Activated CD8-positive, alpha-beta memory T cell treated with anti-CD3 and anti-CD28 coated beads for 24 hours (primary cell): Measurements from ENCODE around the gene PTPRE.

ENCODE experiments used
- DNase-seq: peaks from one replicate; pipeline ENCODE4 v3.0.0-alpha.2; 2020

The PTPRE gene

DNA sequence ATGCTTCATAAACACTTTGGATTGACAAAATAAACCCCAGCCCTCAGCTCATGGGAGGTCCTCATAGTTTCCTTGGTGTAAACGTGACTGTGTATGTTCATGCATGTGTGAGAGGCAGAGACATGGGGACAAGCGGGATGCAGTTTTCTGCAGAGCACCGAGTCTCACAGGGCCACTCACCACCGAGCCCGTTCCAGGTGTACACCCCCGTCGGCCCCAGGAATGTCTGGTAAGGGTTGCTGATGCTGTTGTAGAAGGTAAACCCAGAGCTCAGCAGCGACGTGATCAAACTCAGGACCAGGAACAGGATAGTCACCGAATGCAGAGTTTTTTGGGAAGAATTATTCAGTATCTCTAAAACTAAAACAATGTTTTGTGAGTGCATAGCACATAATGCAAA is 23.4 kb upstream of the PTPRE start:
- no peak for DNase-seq

- DNase-seq = no peak
Observed at GRCh38 chr10:127884501-127884900, 22.4 kb upstream of the PTPRE start.

GRCh38 chr10:127886371-127887051 is 20.4 kb upstream of the PTPRE start:
- no peak for DNase-seq

DNA sequence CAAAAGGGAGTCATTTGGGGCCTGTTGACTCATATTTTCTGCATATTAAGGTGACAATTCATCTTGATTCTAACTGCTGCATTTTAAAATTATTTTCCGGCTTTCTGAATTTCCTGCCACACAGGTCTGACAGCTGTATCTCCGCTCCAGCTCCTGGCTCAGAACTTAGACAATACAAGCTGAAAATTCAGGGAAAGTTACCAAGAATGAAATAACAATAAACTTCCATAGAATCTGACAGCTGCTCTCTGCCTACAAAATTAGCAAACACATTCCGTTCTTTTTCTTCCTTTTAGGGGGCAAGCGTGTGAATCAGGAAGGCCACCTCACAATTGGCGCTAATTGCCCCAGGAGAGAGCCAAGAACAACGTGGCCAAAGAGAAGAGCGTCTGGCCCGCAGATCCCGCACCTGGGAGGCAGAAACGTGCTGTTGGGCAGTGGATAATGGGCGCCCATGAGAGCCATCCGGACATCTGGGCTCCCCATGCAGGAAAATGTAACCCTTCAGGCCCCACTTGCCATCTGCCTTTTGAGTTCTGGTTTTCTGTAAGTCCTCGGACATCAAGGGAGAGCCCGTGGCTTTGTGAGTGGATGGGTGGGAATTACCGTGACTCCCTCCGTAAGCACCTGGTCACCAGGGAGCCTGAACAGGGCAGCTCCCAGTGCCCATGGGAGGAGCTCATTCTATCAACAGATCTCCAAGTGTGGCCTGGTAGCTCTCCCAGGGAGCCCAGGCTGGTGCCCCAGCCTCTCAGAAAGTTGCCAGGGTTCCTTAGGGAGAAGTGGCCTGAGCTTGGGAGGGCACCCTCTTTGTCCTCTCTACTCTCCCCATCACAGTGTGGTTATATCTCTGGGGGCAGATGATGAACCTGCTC is 19.1 kb upstream of the PTPRE start:
- no peak for DNase-seq

- DNase-seq = no peak
Observed at GRCh38 chr10:127888521-127889312, 18.2 kb upstream of the PTPRE start.

DNA sequence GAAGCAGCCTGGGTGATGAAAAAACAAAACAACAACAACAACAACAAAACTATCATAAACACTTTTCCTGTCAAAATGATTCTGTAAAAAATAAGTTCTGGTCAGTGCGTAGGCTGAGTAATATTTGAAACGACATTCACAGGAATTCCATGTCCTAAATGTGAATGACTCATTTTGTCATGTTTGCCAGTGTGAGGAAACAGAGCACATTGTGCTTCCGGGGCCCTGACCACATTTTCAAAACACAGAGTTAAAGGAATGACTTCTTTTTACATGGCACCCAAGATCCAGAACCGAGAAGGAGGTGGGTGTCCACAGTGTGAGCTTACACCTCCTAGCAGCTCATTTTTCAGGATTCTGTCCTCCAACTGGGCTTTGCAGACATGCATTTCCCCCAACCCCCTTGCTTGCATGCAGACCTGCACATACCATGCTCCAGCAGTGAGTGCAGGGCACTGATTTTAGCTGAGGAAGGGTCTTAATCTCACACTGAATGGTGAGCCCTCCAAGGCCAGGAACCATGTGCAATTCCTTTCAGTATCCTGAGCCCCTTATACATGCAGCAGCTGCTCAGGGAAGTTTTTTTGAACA is 17.2 kb upstream of the PTPRE start:
- DNase-seq = no peak

DNA sequence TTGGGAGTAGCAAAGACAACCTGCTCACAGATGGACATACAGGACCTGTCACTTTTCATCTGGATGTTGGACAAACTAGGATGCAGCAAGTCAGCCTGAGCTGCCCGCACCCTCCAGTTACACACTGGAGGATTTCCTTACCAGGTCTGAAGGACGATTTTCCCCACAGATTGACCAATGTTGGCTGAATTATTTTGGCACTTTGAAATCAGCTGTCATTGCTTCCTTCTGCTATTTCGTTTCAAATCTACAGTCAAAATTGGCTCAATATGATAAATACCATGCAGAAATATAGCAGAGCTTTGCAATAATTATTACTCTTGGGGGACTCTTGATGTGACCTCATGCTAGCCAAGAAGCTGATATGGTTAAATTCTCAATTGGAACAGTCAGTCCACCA is 16.7 kb upstream of the PTPRE start:
- DNase-seq = no peak

- no peak for DNase-seq
Observed at GRCh38 chr10:127890832-127891334, 16.0 kb upstream of the PTPRE start.

DNA sequence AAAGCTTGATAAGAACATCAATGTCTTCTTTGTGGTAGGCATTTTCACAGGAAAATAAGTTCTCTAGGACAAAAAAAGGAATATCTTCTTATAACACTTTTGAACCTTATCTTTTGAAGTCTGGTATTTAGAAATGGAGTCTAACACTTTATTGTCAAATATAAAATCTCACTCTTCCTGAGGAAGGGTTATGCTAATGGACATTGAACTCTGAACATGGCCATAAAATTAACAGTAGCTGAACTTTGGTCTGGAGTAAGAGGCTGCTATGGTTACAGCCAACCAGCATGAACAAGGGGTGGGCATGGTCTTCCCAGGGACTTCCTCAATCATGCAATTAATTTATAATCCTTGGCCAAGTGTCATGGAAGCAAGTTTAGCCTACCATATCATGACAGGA is 14.2 kb upstream of the PTPRE start, which contains the start of gene CLRN3:
Gene CLRN3 (minus strand): TSS at position 199 of the 400 bp plus-strand sequence. CDS start 157 bp downstream, at position 42.
- DNase-seq = no peak

GRCh38 chr10:127894146-127894545 is 12.8 kb upstream of the PTPRE start:
- DNase-seq = no peak

DNA sequence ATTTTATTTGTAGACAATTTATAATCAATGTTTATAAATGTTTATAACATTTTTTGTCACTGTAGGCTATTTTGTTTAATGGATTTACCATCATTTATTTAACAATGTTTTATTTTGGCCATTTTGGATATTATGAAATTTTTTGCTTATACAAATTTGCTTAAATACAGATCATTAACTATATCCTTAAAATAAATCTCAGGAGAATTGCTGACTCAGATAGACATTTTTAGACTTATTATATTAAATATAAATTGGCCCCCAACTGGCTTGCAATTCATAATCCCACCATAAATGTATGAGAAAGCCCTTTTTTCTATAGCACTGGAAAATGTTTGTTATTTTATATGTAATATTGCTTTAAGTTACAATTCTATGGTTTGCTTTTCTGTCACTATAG is 10.3 kb upstream of the PTPRE start:
- DNase-seq = no peak

GRCh38 chr10:127897177-127897576 is 9.7 kb upstream of the PTPRE start:
- no peak for DNase-seq

DNA sequence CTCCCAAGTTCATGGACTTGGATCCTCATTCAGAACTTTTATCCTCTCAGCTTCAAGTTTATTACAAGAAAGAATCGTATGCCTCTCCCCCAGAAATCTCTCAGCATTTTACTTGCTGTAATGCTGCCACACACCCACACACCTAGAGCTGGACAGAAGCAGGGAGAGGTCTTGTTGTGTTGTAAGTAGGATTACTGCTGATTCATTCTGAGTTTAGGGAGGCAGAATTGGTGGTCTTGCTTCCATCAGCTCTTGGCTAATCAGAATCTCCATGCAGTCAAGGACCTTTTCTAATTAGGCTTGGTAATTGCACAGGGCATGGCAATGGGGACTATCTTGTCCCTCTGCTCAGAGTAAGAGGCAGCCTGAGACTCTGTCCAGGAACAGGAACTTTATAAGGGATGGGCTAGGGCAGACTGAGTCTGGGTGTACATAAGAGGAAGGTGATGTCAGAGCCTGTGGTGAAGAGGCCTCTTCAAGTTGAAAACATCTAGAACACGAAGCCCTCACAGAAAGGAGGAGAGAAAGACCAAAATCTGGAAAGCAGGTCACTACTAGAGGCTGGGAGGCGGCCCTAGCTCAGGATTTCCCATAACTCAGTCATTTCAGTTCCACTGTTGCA is 7.0 kb upstream of the PTPRE start:
- no peak for DNase-seq

GRCh38 chr10:127903789-127904188 is 3.1 kb upstream of the PTPRE start:
- peak; percentile 33 for DNase-seq

DNA sequence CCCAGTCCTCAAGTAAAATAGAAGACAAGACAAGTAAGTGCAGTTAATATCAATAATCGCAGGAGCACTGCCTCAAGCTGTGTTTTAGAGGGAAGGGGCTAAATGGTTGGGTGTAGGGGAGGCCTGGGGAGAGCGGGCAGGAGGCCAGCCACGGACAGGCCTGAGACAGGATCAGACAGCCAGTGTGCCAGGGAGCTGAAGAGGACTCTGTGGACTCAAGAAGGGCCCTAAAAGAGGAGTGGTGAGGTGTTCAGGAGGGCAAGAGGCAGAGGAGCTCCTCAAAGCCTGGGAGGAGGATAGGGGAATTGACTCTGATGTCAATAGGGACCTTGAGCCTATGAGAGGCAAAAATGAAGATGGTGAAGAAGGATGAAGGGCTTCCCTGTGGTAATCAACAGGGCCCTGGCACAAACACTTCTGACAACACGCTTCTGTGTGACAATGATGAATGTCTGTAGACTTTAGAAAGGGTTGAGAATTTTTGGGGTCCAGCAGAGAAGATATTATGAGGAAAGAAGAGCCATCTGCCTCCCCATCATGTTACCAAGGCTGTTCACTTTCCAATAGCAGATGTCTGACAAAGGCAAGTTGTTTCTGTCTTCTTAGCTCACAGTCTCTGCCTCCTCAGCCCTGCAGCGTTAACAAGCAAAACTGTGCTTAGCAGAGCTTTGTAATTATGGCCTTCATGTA is 2.4 kb upstream of the PTPRE start:
- DNase-seq = no peak

- DNase-seq = no peak
Observed at GRCh38 chr10:127905001-127905847, 1.7 kb upstream of the PTPRE start.

GRCh38 chr10:127905848-127906261 is 1.0 kb upstream of the PTPRE start:
- DNase-seq = no peak

DNA sequence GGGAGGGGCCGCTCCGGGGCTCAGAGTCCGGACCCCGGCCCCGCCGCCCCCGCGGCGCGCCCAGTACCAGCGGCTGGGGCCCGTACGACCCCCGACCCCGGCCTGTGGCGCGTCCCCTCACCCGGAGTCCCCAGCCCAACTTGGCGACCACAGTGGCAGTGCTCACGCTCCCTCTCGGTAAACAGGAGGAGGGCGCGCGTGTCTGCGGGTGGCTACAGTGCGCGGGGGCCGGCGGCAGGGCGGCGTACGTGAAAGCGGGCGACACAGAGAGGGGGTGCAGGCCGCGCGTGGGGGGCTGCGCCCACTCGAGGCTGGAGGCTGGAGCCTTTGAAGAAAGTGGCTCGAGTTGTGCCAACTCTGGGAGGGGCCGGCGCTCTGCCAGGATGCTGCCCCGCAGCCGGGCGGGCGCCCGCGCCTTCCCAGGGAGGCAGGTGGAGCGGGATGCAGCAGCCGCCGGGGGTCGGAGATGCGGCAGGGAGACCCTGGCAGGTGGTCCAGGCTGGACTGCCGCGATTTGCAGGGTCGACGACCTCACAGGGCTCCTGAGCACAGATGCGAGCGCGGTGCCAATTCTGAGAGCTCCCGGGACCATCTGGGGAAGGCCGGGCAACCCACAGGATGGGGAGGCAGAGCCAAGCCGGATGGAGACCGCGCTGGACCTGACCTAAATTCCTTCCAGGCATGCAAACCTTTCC is 655 bp downstream of the PTPRE start:
- DNase-seq = peak; percentile 66

DNA sequence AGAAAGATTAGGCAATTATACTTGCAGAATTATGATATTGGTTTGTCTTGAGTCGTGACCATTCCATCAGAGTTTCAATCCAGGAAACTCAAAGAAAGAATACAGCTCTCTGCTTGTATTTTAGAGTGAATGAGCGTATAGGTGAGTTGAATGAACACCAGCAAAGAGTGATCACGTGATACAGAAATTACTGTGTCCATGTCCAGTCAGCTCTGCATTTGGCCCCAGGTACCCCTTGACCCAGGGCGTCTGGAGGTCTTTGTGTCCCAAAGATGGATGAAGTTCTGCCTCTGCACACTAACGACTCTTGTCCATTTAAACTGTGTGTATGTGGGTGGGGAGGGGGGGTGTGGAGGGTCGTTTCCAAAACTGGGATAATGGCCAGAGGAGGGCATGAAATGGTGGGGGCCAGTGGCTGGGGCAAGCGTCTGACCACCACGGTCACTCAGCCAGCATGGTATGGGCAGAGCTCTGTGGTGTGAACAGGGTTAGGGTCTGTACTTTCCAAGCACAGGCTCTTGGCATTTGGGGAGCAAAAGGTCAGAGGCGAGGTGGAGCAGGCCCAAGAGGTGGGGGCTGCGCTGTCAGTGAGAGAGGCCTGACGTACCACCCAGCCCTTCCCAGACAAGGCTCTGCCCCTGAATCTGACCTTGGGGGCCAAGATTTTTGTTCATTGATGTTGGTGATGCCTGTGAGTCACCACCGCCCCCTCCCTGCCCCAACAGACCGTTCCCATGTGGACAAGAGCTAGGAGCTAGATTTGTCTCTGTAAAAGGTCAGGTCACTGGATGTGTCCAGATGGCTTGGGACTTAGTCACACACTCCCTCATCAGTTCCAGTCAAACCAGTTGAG is 1.4 kb downstream of the PTPRE start:
- DNase-seq = no peak
